ENCODE measurements around the gene PRMT5. TPM values are rescaled to one million over a fixed set of nuclear protein-coding genes. Genes with fewer than 3 reads are reported as not detected.
A peak's percentile ranks its signal among the peaks of the same experiment; 100 is the strongest.

The PRMT5 gene
- total RNA-seq, 4 donors from 2014 or later: 57.9 to 126 (median 75.6) TPM

- Histone ChIP-seq H3K36me3 (no peaks in the 10 kb centered on the region), H3K27me3 (no peaks in the 10 kb centered on the region), H3K9me3 (no peaks in the 10 kb centered on the region), H3K4me3 (no peak overlapping the region), H3K27ac (peak overlapping the region; percentile 88 to 96), H3K4me1 (peaks cover 6% of the 10 kb centered on the region in 2 donors)
- no peak for DNase-seq
- TF ChIP-seq POLR2A (IDR thresholded peaks at IDR 0.05): no peak
- no peak for TF ChIP-seq CTCF (IDR thresholded peaks at IDR 0.05)
- intact Hi-C loops (cut with DNase I; ENCODE audit: low total_unique reads): no loop called here
These were observed 47.7 kb upstream of the PRMT5 start for GRCh38 chr14:22976620-22977433.

- DNase-seq: no peak
- peak overlapping the region; percentile 1 to 29 for H3K27ac ChIP-seq
- H3K4me3 ChIP-seq: no peak overlapping the region
- H3K4me1 ChIP-seq: peaks cover 6% of the 10 kb centered on the region in 2 donors
- intact Hi-C loops (cut with DNase I; ENCODE audit: low total_unique reads): no loop called here
- H3K27me3 ChIP-seq: no peaks in the 10 kb centered on the region
- TF ChIP-seq POLR2A (IDR thresholded peaks at IDR 0.05) (no peak), CTCF (IDR thresholded peaks at IDR 0.05) (no peak)
- H3K9me3 ChIP-seq: no peaks in the 10 kb centered on the region
- no peaks in the 10 kb centered on the region for H3K36me3 ChIP-seq
These were observed 45.5 kb upstream of the PRMT5 start for GRCh38 chr14:22974530-22975313.

- Histone ChIP-seq H3K36me3 (no peaks in the 10 kb centered on the region), H3K4me1 (peaks cover 6% of the 10 kb centered on the region in 2 donors), H3K9me3 (no peaks in the 10 kb centered on the region), H3K4me3 (no peak overlapping the region), H3K27ac (peak overlapping the region; percentile 2 to 29), H3K27me3 (no peaks in the 10 kb centered on the region)
- TF ChIP-seq POLR2A (IDR thresholded peaks at IDR 0.05) (no peak), CTCF (IDR thresholded peaks at IDR 0.05) (peak; percentile 68 to 84 (median 76))
- peak in 1 of 2 donors; percentile 57 for DNase-seq
- intact Hi-C loops (cut with DNase I; ENCODE audit: low total_unique reads): no loop called here
These were observed 44.2 kb upstream of the PRMT5 start for GRCh38 chr14:22973217-22974032.

- Histone ChIP-seq H3K4me3 (no peak overlapping the region), H3K27me3 (no peaks in the 10 kb centered on the region), H3K4me1 (peaks cover under 1 to 6% of the 10 kb centered on the region in 2 donors), H3K9me3 (no peaks in the 10 kb centered on the region), H3K36me3 (no peaks in the 10 kb centered on the region), H3K27ac (no peak overlapping the region)
- no peak for TF ChIP-seq POLR2A (IDR thresholded peaks at IDR 0.05)
- TF ChIP-seq CTCF (IDR thresholded peaks at IDR 0.05): no peak
- no peak for DNase-seq
- intact Hi-C loops (cut with DNase I; ENCODE audit: low total_unique reads): no loop called here
These were observed 43.2 kb upstream of the PRMT5 start for GRCh38 chr14:22972313-22972930.
